GM18873 (cell line): ENCODE data around the gene TFB1M.

ENCODE experiments used
- ATAC-seq: cut with Tn5 transposase; IDR thresholded peaks from one replicate; pipeline ENCODE4 v1.9.1; 2021; ENCODE audit warnings: mild to moderate bottlenecking, moderate library complexity, moderate number of reproducible peaks; ENCODE audit not compliant: unreplicated experiment, low FRiP score

Gene TFB1M

GRCh38 chr6:155213611-155214372, 100.5 kb downstream of the TFB1M start:
- no peak for ATAC-seq

GRCh38 chr6:155212616-155213380, 101.5 kb downstream of the TFB1M start:
- ATAC-seq: no peak

GRCh38 chr6:155212106-155212505, 102.2 kb downstream of the TFB1M start:
- ATAC-seq: no peak

- no peak for ATAC-seq
Observed at GRCh38 chr6:155207223-155207622, 107.1 kb downstream of the TFB1M start.
